ENCODE results near the gene N4BP2L2. TPM values are rescaled to one million over a fixed set of nuclear protein-coding genes. Genes with fewer than 3 reads are reported as not detected.

Gene N4BP2L2
- total RNA-seq, 1 experiment from 2014 or later = 61.4 TPM

DNA sequence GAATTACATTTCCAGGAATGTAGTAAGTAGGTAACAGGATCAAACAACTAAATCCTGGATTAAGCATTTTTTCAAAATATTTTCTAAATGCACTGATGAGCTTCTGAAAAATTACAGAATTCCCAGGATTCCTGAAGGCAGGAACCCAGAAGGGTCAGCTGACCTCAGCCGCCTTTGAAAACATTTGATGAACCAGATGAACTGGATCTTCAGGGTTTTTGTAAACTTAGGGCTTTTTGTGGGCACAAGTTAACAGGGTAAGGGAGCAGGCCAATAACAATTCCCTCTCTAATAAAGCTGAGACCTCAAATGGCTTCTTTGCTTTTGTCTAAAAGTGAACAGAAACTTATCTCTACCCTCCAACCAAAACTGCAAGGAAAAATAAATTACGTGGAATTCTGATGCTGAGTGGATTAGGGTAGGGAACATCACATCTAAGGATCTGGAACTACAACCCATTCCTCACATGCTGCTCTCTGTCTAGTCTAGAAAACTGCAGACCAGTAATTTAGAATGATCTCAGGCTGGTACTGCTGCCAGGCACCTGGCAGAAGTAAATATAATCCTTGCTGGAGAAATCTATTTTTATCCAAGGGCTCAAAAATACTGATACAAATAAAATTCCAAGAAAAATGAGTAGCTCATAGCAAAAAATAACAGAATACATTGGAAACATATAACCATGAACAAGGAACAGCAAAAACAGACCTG lies 62.4 kb downstream of the N4BP2L2 start:
- Histone ChIP-seq H3K4ac (ENCODE audit: low read depth, low read length) (no peak overlapping the region), H4K91ac (ENCODE audit: insufficient read length, low read depth, low read length) (no peak overlapping the region), H3K9me3 (ENCODE audit: control insufficient read depth, low read depth, low read length) (no peaks in the 10 kb centered on the region), H3K23me2 (ENCODE audit: insufficient read length, low read depth, low read length, poor library complexity, severe bottlenecking) (no peaks in the 10 kb centered on the region), H2BK15ac (ENCODE audit: low read depth, low read length) (no peak overlapping the region), H4K20me1 (ENCODE audit: control insufficient read depth, insufficient read depth, insufficient read length) (no peaks in the 10 kb centered on the region), H2BK12ac (ENCODE audit: insufficient read length, low read depth, low read length) (no peak overlapping the region), H2BK20ac (ENCODE audit: low read depth, low read length, poor library complexity, severe bottlenecking) (no peak overlapping the region), H3K27ac (ENCODE audit: insufficient read length, low read depth, low read length) (no peak overlapping the region), H2AK5ac (ENCODE audit: insufficient read length, low read length) (no peak overlapping the region), H2BK120ac (ENCODE audit: low read depth, low read length, poor library complexity, severe bottlenecking) (no peak overlapping the region), H3K14ac (ENCODE audit: insufficient read depth, low read length) (no peak overlapping the region), H3K18ac (ENCODE audit: insufficient read length, low read depth, low read length) (no peak overlapping the region), H3K27me3 (ENCODE audit: insufficient read depth, low read length) (no peaks in the 10 kb centered on the region), H3T11ph (ENCODE audit: low read length) (no peak overlapping the region), H3K56ac (ENCODE audit: insufficient read length, low read depth, low read length) (no peak overlapping the region), H3K4me1 (ENCODE audit: insufficient read depth, low read length) (no peaks in the 10 kb centered on the region), H2BK5ac (ENCODE audit: insufficient read length, low read length) (no peak overlapping the region), H2AFZ (ENCODE audit: low read length) (no peak overlapping the region), H3K9ac (ENCODE audit: extremely low read depth, insufficient read length, low read length) (no peak overlapping the region), H4K5ac (ENCODE audit: insufficient read length, low read depth, low read length) (no peak overlapping the region), H4K8ac (replicated peaks; ENCODE audit: insufficient read length, low read depth, low read length) (no peak overlapping the region), H3K4me2 (ENCODE audit: insufficient read depth, insufficient read length, low read length) (no peak overlapping the region), H3K23ac (ENCODE audit: insufficient read length, low read depth, low read length) (no peak overlapping the region), H3K79me1 (ENCODE audit: insufficient read depth, low read depth, low read length, poor library complexity, severe bottlenecking) (no peaks in the 10 kb centered on the region), H3K79me2 (ENCODE audit: insufficient read depth, low read length) (no peaks in the 10 kb centered on the region)
- Mint-ChIP-seq H3K9me3 (no peaks in the 10 kb centered on the region), H3K4me1 (peaks cover 0 to 4% of the 10 kb centered on the region in 2 experiments; a peak in 1 of 4 replicates), H3K4me3 (no peak overlapping the region), H3K27ac (no peak overlapping the region), H3K27me3 (ENCODE audit: low read depth) (no peaks in the 10 kb centered on the region), H3K36me3 (ENCODE audit: insufficient read depth in 1 of 3, low read depth in 3 of 3) (no peaks in the 10 kb centered on the region)
- WGBS (ENCODE audit: extremely low coverage, insufficient read length, low lambda C conversion rate) = no CpG with 5 or more reads among the region's 2 CpGs
- TF ChIP-seq CTCF (conservative IDR thresholded peaks at IDR 0.05) = no peak
- DNase-seq = no peak
